ENCODE results near the gene TMEM132A. TPM values are rescaled to one million over a fixed set of nuclear protein-coding genes. Genes with fewer than 3 reads are reported as not detected.

Gene TMEM132A
- total RNA-seq, 1 experiment from 2014 or later: 95.5 TPM

- Histone ChIP-seq H2BK12ac (ENCODE audit: insufficient read length, low read depth, low read length) (no peak overlapping the region), H4K20me1 (ENCODE audit: control insufficient read depth, insufficient read depth, insufficient read length) (no peaks in the 10 kb centered on the region), H2AK5ac (ENCODE audit: insufficient read length, low read length) (no peak overlapping the region), H3K23ac (ENCODE audit: insufficient read length, low read depth, low read length) (no peak overlapping the region), H3K4me1 (ENCODE audit: insufficient read depth, low read length) (no peaks in the 10 kb centered on the region), H3K79me1 (ENCODE audit: insufficient read depth, low read depth, low read length, poor library complexity, severe bottlenecking) (no peaks in the 10 kb centered on the region), H3T11ph (ENCODE audit: low read length) (no peak overlapping the region), H2BK20ac (ENCODE audit: low read depth, low read length, poor library complexity, severe bottlenecking) (no peak overlapping the region), H3K9me3 (ENCODE audit: control insufficient read depth, low read depth, low read length) (no peaks in the 10 kb centered on the region), H3K56ac (ENCODE audit: insufficient read length, low read depth, low read length) (no peak overlapping the region), H2BK15ac (ENCODE audit: low read depth, low read length) (no peak overlapping the region), H3K18ac (ENCODE audit: insufficient read length, low read depth, low read length) (no peak overlapping the region), H4K8ac (replicated peaks; ENCODE audit: insufficient read length, low read depth, low read length) (no peak overlapping the region), H3K4ac (ENCODE audit: low read depth, low read length) (no peak overlapping the region), H4K91ac (ENCODE audit: insufficient read length, low read depth, low read length) (no peak overlapping the region), H3K4me2 (ENCODE audit: insufficient read depth, insufficient read length, low read length) (no peak overlapping the region), H4K5ac (ENCODE audit: insufficient read length, low read depth, low read length) (no peak overlapping the region), H3K27ac (ENCODE audit: insufficient read length, low read depth, low read length) (no peak overlapping the region), H3K79me2 (ENCODE audit: insufficient read depth, low read length) (no peaks in the 10 kb centered on the region), H2AFZ (ENCODE audit: low read length) (no peak overlapping the region), H3K23me2 (ENCODE audit: insufficient read length, low read depth, low read length, poor library complexity, severe bottlenecking) (peaks cover 15% of the 10 kb centered on the region), H3K9ac (ENCODE audit: extremely low read depth, insufficient read length, low read length) (no peak overlapping the region), H3K14ac (ENCODE audit: insufficient read depth, low read length) (no peak overlapping the region), H3K27me3 (ENCODE audit: insufficient read depth, low read length) (no peaks in the 10 kb centered on the region; the same call in 1 of the 2 replicates), H2BK120ac (ENCODE audit: low read depth, low read length, poor library complexity, severe bottlenecking) (no peak overlapping the region), H2BK5ac (ENCODE audit: insufficient read length, low read length) (no peak overlapping the region)
- no CpG with 5 or more reads among the region's 2 CpGs for WGBS (ENCODE audit: extremely low coverage, insufficient read length, low lambda C conversion rate)
- TF ChIP-seq CTCF (conservative IDR thresholded peaks at IDR 0.05): no peak
- Mint-ChIP-seq H3K4me1 (peaks cover 36 to 42% of the 10 kb centered on the region in 2 experiments), H3K4me3 (no peak overlapping the region), H3K36me3 (ENCODE audit: insufficient read depth in 1 of 3, low read depth in 3 of 3) (peaks cover 0 to 9% (median 2%) of the 10 kb centered on the region in 3 experiments; a peak in 4 of 7 replicates), H3K9me3 (no peaks in the 10 kb centered on the region; a peak in 1 of 5 replicates), H3K27ac (no peak overlapping the region; a peak in 1 of 7 replicates), H3K27me3 (ENCODE audit: low read depth) (peaks cover 38% of the 10 kb centered on the region)
- no peak for DNase-seq
Observed at GRCh38 chr11:60947700-60948099, 23.4 kb downstream of the TMEM132A start.
